Loucy (cell line): ENCODE results near the gene TSPEAR.

Experiments used
- H2AFZ ChIP-seq: fragments of 200-600 bp; sonication (generic); 2 replicates; pipeline ENCODE4 v1.6.0; 2016; ENCODE audit warnings: antibody characterized with exemption, mild to moderate bottlenecking, low read length, moderate library complexity
- H3F3A ChIP-seq: fragments of 200-600 bp; 2 replicates; pipeline ENCODE4 v1.6.0; 2016; ENCODE audit warnings: antibody characterized with exemption, low read depth, mild to moderate bottlenecking
- H3K27me3 ChIP-seq: fragments of 200-600 bp; sonication (generic); 2 replicates; pipeline ENCODE4 v1.6.1; 2014; ENCODE audit warnings: low read length, mild to moderate bottlenecking; ENCODE audit not compliant: insufficient read depth, poor library complexity, severe bottlenecking
- H3K36me3 ChIP-seq: fragments of 200-600 bp; sonication (generic); 2 replicates; pipeline ENCODE4 v1.6.1; 2016; ENCODE audit warnings: low read length; ENCODE audit not compliant: insufficient read depth
- H3K4me1 ChIP-seq: fragments of 200-600 bp; sonication (generic); 2 replicates; pipeline ENCODE4 v1.5.1; 2014; ENCODE audit warnings: low read length, mild to moderate bottlenecking; ENCODE audit not compliant: insufficient read depth, poor library complexity, severe bottlenecking
- H3K4me2 ChIP-seq: fragments of 200-600 bp; sonication (generic); 2 replicates; pipeline ENCODE4 v1.6.0; 2014; ENCODE audit warnings: antibody characterized with exemption, low read length, low read depth, mild to moderate bottlenecking; ENCODE audit not compliant: poor library complexity, severe bottlenecking
- H3K4me3 ChIP-seq: fragments of 200-600 bp; sonication (generic); 2 replicates; pipeline ENCODE4 v1.5.1; 2014; ENCODE audit warnings: low read length, mild to moderate bottlenecking, mixed read lengths; ENCODE audit not compliant: poor library complexity, severe bottlenecking
- H3K79me2 ChIP-seq: fragments of 200-600 bp; sonication (generic); 2 replicates; pipeline ENCODE4 v1.6.1; 2014; ENCODE audit warnings: low read length; ENCODE audit not compliant: insufficient read depth
- H3K9ac ChIP-seq: fragments of 200-600 bp; sonication (generic); 2 replicates; pipeline ENCODE4 v1.6.0; 2014; ENCODE audit warnings: mild to moderate bottlenecking, low read depth, low read length, moderate library complexity; ENCODE audit not compliant: poor library complexity, severe bottlenecking
- H3K9me2 ChIP-seq: fragments of 200-600 bp; sonication (generic); replicated peaks from 2 replicates; pipeline ENCODE4 v1.6.1; 2016; ENCODE audit warnings: low read depth, low read length, mixed read lengths
- H3K9me3 ChIP-seq: fragments of 200-600 bp; sonication (generic); 2 replicates; pipeline ENCODE4 v1.6.1; 2014; ENCODE audit warnings: mild to moderate bottlenecking, antibody characterized with exemption, low read length, low read depth; ENCODE audit not compliant: insufficient read depth
- H4K20me1 ChIP-seq: fragments of 200-600 bp; sonication (generic); 2 replicates; pipeline ENCODE4 v1.6.0; 2014; ENCODE audit warnings: antibody characterized with exemption, low read length, mild to moderate bottlenecking; ENCODE audit not compliant: insufficient read depth, poor library complexity, severe bottlenecking
- EZH2phosphoT487 ChIP-seq: fragments of 200-600 bp; IDR thresholded peaks from 2 replicates; pipeline ENCODE4 v1.6.1; 2018; ENCODE audit warnings: antibody characterized with exemption, mild to moderate bottlenecking, moderate library complexity, borderline replicate concordance
- TF ChIP-seq, protein P1 (sequence below): fragments of 200-600 bp; sonication (generic); conservative IDR thresholded peaks from 2 replicates; pipeline ENCODE4 v1.5.1; 2014; ENCODE audit warnings: mild to moderate bottlenecking, antibody characterized with exemption, low read length

The TSPEAR gene

DNA sequence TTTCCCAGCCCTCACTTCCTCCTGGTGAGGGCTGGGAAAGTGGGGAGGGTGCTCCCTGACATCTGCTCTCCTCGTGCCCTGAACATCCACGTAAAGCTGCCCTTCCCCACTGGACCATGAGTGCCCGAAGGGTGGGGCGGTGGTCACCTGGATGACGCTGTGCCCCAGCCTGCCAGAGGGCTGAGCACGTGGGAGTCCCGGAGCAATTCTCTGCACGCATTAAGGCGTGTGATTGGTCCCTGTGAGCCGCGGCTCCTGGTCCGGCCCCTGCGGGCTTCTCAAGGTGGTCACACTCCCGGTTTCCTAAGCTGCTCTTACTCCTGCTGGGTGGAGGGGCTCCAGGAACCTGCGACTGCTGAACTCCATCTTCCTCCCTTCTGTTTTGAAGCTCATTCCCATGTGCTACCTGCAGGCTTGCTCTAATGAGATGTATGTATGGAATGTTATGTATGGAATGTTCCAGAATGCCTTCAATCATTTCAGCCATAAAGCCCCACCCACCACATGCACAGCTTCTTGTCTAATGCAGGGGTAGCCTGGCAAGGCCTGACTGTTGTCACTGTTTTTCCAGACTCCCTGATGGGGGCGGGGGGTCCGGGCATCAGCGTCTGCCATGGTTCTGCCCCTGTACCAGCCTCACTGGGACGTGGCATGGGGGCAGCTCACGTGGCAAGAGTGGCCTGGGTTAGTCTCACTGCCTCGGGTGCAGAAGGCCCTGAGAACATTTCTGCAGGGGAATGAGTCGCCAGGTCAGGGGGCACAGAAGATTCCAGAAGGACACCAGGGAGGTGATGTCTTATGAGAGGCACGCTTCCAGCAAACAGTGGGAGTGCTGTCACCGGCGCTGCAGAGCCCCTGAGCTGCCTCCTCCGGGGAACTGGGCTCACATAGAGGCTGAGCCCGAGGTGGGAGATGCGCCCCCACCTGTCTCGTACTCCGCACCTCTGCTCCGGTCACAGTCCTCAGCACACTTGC lies 190.8 kb downstream of the TSPEAR start:
- H3K9ac ChIP-seq = no peak overlapping the region
- no peaks in the 10 kb centered on the region for H3K36me3 ChIP-seq
- no peaks in the 10 kb centered on the region for H4K20me1 ChIP-seq
- no peaks in the 10 kb centered on the region for H3K79me2 ChIP-seq
- no peak overlapping the region for H2AFZ ChIP-seq
- H3K4me2 ChIP-seq = no peak overlapping the region
- H3K9me2 ChIP-seq = no peaks in the 10 kb centered on the region
- no peak overlapping the region for H3K4me3 ChIP-seq
- peaks cover 10% of the 10 kb centered on the region; the same call in 1 of the 2 replicates for H3K9me3 ChIP-seq
- H3K27me3 ChIP-seq = no peaks in the 10 kb centered on the region
- H3K4me1 ChIP-seq = no peaks in the 10 kb centered on the region
- no peaks in the 10 kb centered on the region for H3F3A ChIP-seq
- TF ChIP-seq, protein P1, sequence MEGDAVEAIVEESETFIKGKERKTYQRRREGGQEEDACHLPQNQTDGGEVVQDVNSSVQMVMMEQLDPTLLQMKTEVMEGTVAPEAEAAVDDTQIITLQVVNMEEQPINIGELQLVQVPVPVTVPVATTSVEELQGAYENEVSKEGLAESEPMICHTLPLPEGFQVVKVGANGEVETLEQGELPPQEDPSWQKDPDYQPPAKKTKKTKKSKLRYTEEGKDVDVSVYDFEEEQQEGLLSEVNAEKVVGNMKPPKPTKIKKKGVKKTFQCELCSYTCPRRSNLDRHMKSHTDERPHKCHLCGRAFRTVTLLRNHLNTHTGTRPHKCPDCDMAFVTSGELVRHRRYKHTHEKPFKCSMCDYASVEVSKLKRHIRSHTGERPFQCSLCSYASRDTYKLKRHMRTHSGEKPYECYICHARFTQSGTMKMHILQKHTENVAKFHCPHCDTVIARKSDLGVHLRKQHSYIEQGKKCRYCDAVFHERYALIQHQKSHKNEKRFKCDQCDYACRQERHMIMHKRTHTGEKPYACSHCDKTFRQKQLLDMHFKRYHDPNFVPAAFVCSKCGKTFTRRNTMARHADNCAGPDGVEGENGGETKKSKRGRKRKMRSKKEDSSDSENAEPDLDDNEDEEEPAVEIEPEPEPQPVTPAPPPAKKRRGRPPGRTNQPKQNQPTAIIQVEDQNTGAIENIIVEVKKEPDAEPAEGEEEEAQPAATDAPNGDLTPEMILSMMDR = no peak
- TF ChIP-seq EZH2phosphoT487 = no peak

DNA sequence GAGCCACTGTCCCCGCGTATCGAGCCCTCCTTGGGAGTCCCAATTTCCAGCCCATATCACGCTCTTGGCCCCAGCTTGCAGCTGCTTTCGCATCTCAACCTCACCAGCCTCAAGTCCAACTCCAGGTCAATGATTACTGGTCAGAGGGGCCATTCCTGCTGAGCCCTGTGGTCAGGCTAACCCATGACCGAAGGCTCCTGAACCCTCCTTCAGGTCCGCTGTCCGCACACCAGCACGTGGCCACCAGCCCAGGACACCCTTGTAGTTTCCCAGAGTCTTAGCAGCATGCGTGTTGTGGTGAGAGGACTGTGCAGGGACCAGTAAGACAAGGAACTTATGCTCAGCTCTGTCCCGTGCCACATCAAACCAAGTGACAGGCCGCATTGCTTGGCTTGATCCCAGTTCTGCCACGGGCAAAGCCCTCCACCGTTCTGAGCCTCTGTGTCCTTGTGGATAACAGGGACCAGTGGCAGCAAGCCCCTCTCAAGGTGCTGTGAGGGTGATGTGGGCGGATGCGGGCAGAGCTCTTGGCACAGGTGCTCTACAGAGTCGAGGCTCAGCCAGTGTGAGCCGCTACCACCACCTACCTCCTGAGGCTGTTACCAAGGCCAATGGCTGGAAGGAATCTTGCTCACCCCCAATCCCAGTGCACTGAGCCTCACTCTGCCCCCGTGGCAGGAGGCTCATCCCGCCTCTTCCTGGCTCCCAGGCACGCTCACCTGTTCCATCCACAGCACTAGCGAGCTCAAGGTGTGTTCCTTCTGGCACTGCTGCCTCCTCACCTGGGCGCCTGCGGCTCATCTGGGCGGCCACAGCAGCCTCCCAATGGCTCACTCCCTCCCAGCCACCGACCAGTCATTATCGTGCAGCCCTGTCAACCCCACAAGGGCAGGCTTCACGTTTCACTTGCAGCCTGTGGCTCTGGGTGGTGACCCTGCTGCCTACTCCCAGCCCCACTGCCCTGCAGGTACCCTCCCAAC lies 191.7 kb downstream of the TSPEAR start:
- no peak for TF ChIP-seq EZH2phosphoT487
- TF ChIP-seq, protein P1 = no peak
- Histone ChIP-seq H3K4me1 (no peaks in the 10 kb centered on the region), H3K27me3 (no peaks in the 10 kb centered on the region), H3K4me2 (no peak overlapping the region), H3K36me3 (no peaks in the 10 kb centered on the region), H3K4me3 (no peak overlapping the region), H4K20me1 (no peaks in the 10 kb centered on the region), H3K79me2 (no peaks in the 10 kb centered on the region), H3K9me3 (peaks cover 8% of the 10 kb centered on the region; the same call in 1 of the 2 replicates), H3K9me2 (no peaks in the 10 kb centered on the region), H3F3A (no peaks in the 10 kb centered on the region), H3K9ac (no peak overlapping the region), H2AFZ (no peak overlapping the region)

DNA sequence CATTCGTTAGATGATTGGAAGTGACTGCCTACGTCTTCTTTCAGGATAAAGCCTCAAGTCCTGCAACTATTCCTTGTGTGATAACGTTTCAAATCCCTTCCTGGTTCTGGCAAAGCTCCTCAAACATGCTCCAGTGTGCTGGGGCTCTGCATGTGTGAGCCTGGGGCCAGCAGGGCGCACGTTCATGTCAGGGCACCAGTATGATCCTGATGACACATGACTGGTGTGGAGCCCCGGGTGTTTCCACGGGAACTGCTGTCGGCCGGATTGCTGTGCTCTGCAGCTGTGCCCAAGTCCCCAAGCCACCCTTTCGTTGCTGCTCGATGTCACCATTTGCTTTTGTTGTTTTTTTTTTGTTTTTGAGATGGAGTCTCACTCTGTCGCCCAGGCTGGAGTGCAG lies 192.7 kb downstream of the TSPEAR start:
- Histone ChIP-seq H3F3A (no peaks in the 10 kb centered on the region), H3K9me3 (peaks cover 2% of the 10 kb centered on the region; the same call in 1 of the 2 replicates), H2AFZ (no peak overlapping the region), H3K4me1 (no peaks in the 10 kb centered on the region), H3K36me3 (no peaks in the 10 kb centered on the region), H3K4me2 (no peak overlapping the region), H3K9ac (no peak overlapping the region), H3K79me2 (no peaks in the 10 kb centered on the region), H3K4me3 (no peak overlapping the region), H3K27me3 (no peaks in the 10 kb centered on the region), H4K20me1 (no peaks in the 10 kb centered on the region), H3K9me2 (no peaks in the 10 kb centered on the region)
- TF ChIP-seq EZH2phosphoT487 = no peak
- TF ChIP-seq, protein P1 = no peak
